Neutrophil (primary cell): ENCODE data around the gene UBQLN4.

Experiments used
- H3K27ac ChIP-seq: fragments of 200-600 bp; sonication (generic); 2 replicates; pipeline ENCODE4 v1.5.1; 2016; ENCODE audit warnings: mild to moderate bottlenecking, moderate library complexity
- H3K27me3 ChIP-seq: fragments of 200-600 bp; sonication (generic); 2 replicates; pipeline ENCODE4 v1.6.0; 2016; ENCODE audit warnings: mild to moderate bottlenecking
- H3K36me3 ChIP-seq: fragments of 200-600 bp; sonication (generic); 2 replicates; pipeline ENCODE4 v1.5.1; 2017
- H3K4me1 ChIP-seq, 2 experiments: fragments of 200-600 bp in 1 of 2; sonication (generic) in 1 of 2; 1 replicate in 1 of 2; 2 replicates in 1 of 2; pipeline versions ENCODE4 v1.5.1 to v1.6.1; 2013 to 2016; ENCODE audit warnings: low read depth in 1 of 2, low read length in 1 of 2, mild to moderate bottlenecking in 1 of 2, moderate library complexity in 1 of 2; ENCODE audit not compliant: control insufficient read depth in 1 of 2, insufficient read depth in 1 of 2
- H3K4me3 ChIP-seq, 2 experiments: fragments of 200-600 bp in 1 of 2; sonication (generic) in 1 of 2; 1 replicate in 1 of 2; 2 replicates in 1 of 2; pipeline ENCODE4 v1.5.1; 2013 to 2016; ENCODE audit warnings: low read depth in 1 of 2, low read length in 1 of 2, mild to moderate bottlenecking in 1 of 2, moderate library complexity in 1 of 2
- H3K9me3 ChIP-seq: fragments of 200-600 bp; sonication (generic); 2 replicates; pipeline ENCODE4 v1.5.1; 2016
- CTCF ChIP-seq: fragments of 200-600 bp; sonication (generic); IDR thresholded peaks from 2 replicates; pipeline ENCODE4 v1.5.1; 2016; ENCODE audit warnings: antibody characterized with exemption

The UBQLN4 gene

GRCh38 chr1:155989242-155990004 lies 64.2 kb downstream of the UBQLN4 start:
- Histone ChIP-seq H3K36me3 (no peaks in the 10 kb centered on the region), H3K27me3 (no peaks in the 10 kb centered on the region), H3K4me3 (peak overlapping the region; percentile 31 to 53), H3K27ac (peak overlapping the region; percentile 87), H3K9me3 (no peaks in the 10 kb centered on the region), H3K4me1 (peaks cover 28 to 32% of the 10 kb centered on the region in 2 experiments)
- TF ChIP-seq CTCF, result peak; percentile 99
